Measurements from ENCODE around the gene CILP2. TPM values are rescaled to one million over a fixed set of nuclear protein-coding genes. Genes with fewer than 3 reads are reported as not detected.

Gene CILP2
- total RNA-seq, 1 donor from 2014 or later, result 2.3 TPM

GRCh38 chr19:19528721-19529490, 9.2 kb upstream of the CILP2 start, which contains the start of gene YJEFN3:
YJEFN3 (plus strand) TSS chr19:19528911; CDS start chr19:19528933, 22 bp downstream.
- no peak for DNase-seq (ENCODE audit: low spot score)

GRCh38 chr19:19529783-19530422, 8.2 kb upstream of the CILP2 start:
- no peak for DNase-seq (ENCODE audit: low spot score)

GRCh38 chr19:19530423-19530804, 7.7 kb upstream of the CILP2 start:
- DNase-seq (ENCODE audit: low spot score), result no peak

GRCh38 chr19:19530889-19531288, 7.2 kb upstream of the CILP2 start:
- DNase-seq (ENCODE audit: low spot score), result no peak

GRCh38 chr19:19531951-19532805, 5.9 kb upstream of the CILP2 start:
- peak; percentile 86 for DNase-seq (ENCODE audit: low spot score)

- no peak for DNase-seq (ENCODE audit: low spot score)
Observed at GRCh38 chr19:19532806-19533701, 5.0 kb upstream of the CILP2 start.

- no peak for DNase-seq (ENCODE audit: low spot score)
Observed at GRCh38 chr19:19533841-19534240, 4.2 kb upstream of the CILP2 start.

GRCh38 chr19:19534556-19535265, 3.4 kb upstream of the CILP2 start:
- DNase-seq (ENCODE audit: low spot score), result no peak

- no peak for DNase-seq (ENCODE audit: low spot score)
Observed at GRCh38 chr19:19535311-19536191, 2.5 kb upstream of the CILP2 start.

GRCh38 chr19:19537075-19538048, 703 bp upstream of the CILP2 start:
- DNase-seq (ENCODE audit: low spot score), result no peak

- no peak for DNase-seq (ENCODE audit: low spot score)
Observed at GRCh38 chr19:19538785-19539166, 711 bp downstream of the CILP2 start.

GRCh38 chr19:19539698-19540063, 1.6 kb downstream of the CILP2 start:
- no peak for DNase-seq (ENCODE audit: low spot score)

GRCh38 chr19:19540064-19540714, 2.1 kb downstream of the CILP2 start:
- no peak for DNase-seq (ENCODE audit: low spot score)

GRCh38 chr19:19540715-19541515, 2.9 kb downstream of the CILP2 start:
- DNase-seq (ENCODE audit: low spot score), result no peak

- DNase-seq (ENCODE audit: low spot score), result no peak
Observed at GRCh38 chr19:19541616-19542015, 3.6 kb downstream of the CILP2 start.

- DNase-seq (ENCODE audit: low spot score), result no peak
Observed at GRCh38 chr19:19542507-19542906, 4.4 kb downstream of the CILP2 start.

GRCh38 chr19:19543101-19543500, 5.0 kb downstream of the CILP2 start:
- DNase-seq (ENCODE audit: low spot score), result no peak

Measured in ureter (tissue), 1 donor.